ENCODE results near the gene SCTR.

Gene SCTR

DNA sequence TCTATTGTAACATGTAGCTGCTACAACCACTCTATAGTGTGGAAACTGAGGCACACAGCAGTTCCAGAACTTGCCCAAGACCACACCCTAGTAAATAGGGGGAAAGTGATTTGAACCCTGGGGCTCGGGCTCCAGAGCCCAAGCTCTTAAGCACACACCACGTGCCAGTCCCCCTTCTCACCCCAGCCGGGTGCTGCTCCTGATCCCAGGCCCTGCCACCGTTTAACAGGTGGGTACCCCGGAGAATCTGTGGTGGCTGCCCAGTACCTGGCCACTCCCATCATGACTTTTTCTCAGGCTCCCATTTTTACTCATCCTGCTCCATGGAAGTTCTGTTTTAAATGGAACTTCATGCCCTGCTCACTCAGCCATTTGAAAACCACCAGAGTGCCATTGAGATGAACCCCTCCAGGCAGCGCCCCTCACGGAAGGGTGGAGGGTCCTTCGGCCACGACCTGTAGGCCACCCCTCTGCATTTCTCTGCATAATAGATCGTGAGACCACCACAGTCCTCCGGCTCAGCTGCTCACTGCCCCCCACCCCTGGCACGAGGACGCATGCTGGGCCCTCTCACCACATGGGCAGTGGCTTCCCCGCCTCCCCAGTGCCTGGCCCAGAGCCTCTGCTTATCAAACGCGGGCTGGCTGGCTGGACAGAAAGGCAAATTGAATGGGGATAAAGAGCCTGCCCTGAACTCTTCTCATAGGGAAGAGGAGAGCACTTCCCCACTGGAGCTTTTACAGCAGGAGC lies 50.5 kb downstream of the SCTR start:
- no peak for DNase-seq

DNA sequence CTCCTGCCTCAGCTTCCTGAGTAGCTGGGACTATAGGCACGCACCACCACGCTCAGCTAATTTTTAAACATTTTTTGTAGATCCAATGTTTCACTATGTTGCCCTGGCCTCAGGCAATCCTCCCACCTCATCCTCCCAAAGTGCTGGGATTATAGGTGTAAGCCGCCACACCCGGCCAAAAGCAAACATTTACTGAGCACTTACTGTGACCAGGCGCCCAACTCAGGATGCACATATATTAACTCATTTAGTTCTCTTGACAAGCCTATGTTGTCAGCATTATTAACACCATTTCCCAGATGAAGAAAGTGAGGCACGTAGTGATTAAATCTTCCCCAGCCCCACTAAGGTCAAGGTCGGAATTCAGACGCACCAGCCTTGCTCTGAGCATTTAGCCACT lies 51.5 kb downstream of the SCTR start:
- no peak for DNase-seq

DNA sequence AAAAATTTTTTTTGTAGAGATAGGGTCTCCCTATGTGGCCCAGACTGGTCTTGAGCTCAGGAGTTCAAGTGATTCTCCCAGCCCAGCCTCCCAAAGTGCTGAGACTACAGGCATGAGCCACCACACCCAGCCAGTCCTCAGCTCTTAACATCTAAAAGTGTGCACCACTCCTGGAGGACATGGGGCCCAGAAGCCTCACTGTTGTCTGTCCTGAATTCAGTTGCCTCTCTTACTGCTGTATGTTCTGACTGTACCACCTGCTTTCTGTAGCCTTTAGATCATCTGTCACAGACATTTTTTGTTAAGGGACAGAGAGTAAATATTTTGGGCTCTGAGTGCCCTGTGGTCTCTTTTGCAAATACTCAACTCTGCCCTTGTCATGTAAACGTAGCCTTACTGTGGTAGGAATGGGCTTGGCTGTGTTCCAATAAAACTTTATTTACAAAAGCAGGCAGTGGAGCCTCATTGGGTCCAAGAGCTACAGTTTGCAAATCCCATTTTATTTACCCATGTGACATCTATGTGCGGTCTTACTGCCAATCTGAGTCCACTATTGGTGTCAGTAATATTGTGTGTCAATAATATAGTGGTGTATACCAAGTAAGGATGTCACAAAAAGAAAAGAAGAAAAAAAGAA lies 54.5 kb downstream of the SCTR start:
- DNase-seq: no peak

DNA sequence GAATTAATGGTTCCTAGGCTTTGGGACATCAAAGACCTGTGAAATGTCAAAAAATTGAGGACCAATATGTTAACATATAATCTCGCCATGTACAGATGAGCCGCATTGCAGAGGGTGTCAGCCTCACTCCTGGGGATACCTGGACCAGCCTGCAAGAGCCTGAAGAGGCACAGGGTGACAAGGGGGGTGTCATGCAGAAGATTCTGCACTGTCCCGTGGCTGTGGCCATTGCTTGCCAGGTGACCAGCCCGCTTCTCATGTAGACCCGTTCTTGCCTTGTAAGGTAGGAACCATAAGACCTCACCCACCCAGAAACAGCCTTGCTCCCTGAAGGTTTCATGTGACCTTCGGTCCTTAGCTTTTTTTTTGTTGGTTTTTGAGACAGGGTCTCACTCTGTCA lies 55.2 kb downstream of the SCTR start:
- no peak for DNase-seq

DNA sequence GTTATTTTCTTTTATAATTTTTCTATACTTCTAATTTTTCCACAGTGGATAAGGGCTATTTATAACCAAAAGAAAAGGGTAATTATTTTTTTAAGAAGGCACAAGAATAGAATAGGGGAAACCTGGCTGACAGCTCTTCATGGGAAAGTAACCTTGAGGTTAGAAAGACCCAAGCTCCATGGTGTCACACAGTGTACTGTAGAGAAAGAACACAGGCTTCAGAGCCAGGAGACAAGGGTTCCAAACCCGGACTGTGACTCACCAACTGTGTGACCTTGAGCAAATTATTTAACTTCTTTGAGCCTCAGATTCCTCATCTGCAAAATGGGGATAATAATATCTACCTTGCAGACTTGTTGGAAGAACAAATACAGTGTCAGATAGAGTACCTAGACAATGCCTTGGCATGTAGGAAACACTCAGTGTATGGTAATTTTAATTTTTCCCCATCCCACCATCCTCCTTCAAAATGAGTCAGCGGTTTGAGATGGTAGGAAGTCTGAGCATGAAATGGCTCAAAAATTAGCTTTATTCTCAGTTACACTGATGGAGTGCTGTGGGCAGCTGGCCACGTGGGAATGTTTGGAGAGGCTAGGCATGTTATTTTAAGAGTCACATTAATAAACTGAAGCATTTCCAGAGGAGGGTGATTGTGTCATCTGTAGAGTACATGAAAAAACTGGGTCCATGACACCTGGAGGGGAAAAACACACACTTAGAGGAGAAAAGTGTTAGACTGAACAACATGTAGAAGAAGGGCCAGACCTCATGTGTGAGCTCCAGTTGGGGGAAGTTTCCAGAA lies 55.9 kb downstream of the SCTR start:
- DNase-seq: no peak

DNA sequence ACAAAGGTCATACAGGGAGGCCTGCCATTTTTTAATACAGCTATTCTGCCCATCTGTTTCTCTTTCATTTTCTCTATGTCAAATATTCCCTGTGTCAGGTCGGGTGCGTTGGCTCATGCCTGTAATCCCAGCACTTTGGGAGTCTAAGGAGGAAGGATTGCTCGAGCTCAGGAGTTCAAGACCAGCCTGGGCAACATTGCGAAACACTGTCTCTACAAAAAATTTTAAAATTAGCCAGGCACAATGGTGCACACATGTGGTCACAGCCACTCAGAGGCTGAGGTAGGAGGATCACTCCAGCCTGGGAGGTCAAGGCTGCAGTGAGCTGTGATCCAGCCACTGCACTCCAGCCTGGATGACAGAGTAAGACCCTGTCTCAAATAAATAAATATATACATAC lies 57.9 kb downstream of the SCTR start:
- no peak for DNase-seq

DNA sequence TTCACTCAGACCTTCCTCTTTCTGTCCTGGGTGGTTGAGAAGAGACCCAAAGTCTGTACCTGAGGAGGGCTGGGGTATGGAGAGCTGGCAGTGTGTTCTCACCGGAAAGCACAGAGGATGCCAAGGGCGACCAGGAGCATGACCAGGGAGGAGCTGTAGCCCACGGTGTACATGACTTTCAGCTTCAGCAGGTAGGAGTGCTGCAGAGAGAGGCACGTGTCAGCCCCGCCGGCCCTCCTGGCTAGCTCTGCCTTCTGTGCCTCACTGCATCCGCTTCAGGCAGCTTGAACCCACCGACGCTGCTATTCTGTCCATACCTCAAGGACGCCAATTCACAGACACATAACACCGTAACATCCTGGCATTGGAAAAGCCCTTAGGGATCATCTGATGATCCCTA lies 58.6 kb downstream of the SCTR start:
- no peak for DNase-seq

DNA sequence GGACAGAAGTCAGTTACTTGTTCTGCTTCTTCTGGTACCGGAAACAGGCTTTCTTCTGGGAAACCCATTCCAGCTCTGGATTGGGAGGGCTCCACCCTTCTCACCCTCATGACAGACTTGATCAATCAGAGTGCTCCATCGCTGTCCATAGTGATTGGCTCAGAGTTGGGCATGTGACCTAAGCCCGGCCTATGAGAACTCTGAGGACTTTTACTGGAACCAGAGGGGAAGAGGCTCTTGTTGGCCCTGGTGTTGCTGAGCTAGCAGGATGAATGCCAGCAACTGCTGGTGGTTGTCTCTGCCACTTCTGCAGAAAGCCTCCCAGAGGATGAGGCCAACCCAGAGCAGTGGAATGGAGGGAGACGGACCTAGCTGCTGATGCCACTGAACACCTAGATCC lies 59.3 kb downstream of the SCTR start:
- DNase-seq: no peak

DNA sequence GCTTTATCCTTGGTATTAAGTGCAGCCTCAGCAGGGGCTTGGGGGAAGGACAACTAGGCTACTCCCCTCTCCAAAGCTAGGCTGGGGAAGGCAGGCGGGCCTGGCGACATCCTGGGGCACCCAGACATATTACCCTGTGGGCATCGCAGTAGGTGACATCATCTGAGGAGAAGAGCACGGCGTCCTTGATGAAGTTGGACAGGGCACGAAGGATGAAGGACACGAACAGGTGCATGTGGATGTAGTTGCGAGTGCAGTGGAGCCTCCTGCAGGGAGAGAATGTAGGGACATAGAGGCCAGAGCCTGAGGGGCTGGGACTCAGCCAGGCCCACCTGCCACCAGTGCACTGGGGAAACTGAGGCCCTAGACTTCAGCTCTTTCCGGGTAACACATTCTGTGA lies 60.3 kb downstream of the SCTR start:
- no peak for DNase-seq

DNA sequence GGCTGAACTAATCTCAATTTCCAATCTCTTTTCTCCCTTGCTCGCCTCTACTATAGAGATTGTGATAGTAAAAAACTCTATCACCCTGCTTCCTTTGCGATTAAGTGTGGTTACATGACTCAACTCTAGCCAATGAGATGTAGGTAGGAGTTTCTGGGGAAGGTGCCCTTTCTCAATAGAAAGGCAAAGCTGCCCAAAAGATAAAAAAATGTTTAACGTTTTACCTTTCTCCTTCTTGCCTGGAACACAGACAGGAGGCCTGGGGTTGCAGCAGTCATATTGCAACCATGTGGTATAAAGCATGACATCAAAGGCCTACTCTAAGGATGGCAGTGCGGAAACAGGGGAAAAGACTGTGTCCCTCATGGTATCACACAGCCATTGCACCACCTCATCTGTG lies 61.1 kb downstream of the SCTR start:
- no peak for DNase-seq

DNA sequence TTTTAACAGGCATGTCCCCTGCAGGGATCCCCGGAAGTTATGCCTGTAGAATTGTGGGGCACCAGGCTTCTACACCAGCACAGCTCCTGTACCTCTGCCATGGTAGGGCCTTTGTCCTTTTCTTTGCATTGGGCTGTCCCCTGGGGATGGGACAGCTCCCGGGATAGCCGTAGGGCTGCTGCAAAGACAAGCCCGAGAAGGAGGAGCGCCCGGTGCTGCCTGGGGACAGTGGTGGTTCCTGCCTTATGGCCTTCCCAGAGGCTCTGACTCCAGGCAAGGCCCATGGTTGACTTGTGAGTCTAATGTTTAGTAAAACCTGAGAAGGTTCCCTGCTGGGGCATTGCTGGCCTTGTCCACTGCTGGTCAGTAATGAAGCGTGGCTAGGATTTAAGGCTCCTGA lies 61.7 kb downstream of the SCTR start:
- no peak for DNase-seq

DNA sequence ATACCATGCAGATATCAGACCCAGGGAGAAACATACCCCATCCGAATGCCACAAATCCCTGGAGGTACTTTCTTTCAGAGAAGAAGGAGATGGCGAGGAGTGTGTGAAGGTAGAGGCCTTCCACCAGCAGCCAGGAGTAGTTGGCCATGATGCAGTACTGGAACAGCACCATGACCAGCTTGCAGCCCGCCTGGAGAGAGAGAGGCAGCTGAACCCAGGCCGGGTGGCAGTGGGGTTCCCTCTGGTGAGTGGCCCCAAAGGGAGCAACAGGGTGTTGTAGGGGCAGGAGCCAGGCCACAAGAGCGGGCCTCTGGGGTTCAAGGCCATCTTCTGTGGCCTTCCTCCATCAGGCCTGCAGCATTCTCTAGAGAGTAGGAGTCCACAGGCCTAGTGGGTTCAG lies 62.5 kb downstream of the SCTR start:
- no peak for DNase-seq

DNA sequence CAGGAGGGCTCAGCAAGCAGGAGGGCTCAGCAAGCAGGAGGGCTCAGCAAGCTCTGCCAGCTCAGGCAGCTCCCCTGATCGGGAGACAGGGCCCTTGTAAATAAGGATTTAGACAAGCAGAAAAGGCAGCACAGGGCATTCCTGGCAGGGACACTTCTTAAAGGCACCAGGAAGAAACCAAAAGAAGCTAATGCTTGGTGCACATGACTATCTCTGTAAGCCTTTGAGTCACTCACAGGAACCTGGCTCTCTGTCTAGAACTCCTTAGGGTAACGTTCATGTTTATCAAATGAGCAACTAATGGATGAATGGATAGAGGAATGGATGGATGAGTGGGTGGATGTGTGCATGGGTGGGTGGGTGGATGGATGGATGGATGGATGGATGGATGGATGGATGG lies 64.2 kb downstream of the SCTR start:
- no peak for DNase-seq

DNA sequence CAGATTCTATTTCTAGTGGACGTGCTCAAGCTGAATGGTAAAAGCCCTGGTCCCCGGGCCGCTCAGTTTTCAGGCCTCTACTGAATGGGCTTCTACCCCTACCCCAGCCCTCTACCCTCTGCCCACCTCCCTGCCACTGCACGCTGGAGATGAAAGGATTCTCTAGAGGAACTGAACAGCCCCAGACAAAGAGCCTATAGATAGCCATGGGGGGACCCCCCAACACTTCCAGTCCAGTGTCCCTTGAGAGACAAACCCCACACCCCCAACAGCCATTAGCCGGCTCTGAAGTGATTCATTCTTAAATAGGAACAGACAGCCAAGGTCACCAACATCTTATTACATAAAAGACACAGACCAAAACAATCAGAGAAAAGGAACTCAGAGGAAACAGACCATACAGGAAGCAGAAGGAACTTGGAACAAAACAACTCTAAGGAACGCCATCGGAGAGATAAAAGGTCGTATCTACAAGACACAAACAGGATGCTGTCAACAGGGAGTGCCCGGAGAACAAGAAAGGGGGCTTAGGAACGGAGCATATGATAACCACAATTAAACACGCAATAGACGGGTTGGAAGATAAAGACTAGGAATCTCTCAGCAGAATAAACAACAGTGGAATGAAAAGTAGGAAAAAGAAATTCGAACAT lies 69.1 kb downstream of the SCTR start:
- DNase-seq: no peak

DNA sequence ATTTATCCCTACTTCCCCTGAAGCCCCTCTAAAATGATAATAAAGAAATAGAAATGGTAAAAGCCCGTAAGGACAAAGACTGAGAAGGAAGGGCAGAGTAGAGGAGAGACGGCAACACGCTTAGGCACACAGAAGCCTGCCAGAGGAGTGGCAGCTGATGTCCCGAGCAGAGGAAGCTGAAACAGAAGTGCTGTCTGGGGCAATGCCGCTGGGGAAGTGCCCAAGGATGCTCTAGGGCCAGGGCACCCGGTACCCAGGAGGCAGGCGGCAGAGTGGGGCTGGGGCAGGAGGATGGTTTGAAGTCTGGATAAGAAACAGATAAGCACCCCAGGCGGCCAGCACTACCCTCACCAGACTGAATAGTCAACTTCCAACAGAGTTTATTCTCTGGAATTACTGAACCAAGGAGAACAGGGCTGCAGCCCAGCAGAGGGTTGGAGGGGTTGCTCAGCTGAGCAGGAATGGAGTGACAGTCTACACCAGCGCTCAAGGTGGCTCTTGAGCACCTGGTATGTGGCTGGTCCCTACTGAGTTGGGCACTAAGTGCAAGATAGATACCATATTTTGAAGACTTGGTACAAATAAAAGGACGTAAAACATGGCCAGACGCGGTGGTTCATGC lies 70.2 kb downstream of the SCTR start:
- no peak for DNase-seq

DNA sequence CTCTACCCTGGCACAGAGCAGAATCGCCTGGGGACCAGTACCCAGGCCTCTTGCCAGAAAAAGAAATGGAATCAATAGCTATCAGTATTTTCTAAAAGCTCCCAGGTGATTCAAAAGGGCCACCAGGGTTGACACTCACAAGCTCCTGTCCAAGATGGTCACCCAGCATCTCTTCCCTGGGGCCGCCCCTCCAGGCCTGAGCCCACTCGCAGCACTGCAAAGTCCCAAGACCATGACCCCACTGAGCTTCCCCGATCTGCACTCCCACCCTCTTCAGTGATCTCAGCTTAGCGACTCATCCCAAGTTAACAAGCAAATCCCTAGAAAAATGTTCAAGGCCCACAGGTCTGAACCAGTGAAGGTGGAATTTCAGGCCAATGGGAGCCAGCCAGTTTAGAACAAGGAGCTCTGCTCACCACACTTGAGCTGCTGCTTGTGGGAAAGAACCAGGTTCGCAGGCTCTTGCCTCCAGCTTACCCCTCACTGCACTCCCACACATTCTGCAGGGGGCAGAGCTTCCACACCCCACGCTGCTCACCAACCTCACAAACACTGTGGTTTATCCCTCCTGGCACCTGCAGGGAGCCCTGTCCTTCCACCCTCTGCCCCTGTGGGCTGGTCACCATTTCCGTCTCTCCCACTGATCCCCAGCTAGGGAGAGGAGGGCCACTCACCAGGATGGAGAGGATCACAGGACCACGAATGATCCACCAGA lies 72.8 kb downstream of the SCTR start:
- DNase-seq: no peak

DNA sequence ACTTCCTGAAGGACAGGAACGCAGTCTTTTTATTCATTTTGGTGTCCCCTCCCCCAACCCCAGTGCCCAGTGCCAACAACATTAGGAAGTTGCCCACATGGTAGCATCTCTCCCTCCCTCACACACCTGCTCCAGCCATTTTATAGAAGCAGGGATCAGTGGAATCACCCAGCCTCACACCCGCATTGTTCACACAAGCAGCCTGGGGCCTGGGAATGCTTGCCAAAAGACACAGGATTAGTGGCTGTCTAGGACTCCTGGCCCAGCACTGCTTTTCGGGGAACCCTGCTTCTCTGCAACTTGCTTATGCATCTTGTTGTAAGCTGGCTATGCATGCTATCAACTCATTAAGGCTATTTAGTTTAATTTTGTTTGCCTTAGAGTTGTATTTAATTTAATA lies 74.8 kb downstream of the SCTR start:
- DNase-seq: no peak

DNA sequence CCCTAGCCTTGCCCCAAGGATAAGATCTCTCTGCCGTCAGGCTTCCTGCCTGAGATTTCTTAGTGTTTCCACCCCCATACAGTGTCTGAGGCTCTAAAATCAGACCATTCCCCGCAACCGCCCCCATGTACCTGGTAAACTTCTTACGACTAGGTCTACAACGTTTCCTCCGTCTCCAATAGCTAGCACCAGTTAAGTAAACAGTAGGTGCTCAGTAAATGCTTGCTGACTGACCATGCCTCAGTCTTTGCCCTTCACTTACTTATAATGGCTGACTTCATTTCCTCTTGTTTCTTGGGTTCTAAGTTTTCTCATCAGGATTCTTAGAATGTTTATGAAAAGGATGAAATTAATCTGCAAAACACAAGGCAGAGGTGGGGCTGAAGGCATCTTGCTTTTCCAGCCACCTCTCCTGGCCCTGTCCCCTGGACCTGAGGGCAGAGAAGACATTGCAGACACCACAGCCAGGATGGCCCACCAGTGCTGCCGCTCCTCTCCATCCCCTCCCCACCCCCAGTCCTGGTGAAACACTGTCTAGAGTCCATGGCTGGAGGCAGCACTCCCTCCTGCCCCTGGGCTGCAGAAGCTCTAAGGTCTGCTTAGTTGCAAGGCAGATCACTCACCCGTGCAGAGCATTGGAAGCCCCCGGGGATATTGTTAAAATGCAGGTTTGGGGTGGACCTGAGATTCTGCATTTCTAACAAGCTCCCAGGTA lies 75.7 kb downstream of the SCTR start:
- DNase-seq: no peak

DNA sequence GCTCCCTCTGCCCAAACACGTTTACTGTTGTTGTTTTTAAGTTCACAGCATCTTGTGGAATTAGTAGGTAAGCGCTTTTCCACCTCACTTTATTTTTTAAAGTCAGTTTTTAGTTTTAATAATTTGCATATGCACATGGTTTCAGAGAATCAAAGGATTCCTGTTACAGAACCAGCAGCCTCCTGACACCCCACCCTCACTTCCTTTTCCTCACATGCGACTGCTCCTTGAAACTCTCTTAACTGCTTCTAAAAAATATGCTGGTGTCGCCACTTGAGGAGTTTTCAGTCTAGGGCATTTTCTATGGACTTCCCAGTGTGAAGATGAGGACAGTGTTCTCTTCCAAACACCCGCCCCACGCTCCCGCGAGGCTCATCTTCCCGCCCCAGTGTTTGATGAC lies 78.2 kb downstream of the SCTR start:
- DNase-seq: no peak

DNA sequence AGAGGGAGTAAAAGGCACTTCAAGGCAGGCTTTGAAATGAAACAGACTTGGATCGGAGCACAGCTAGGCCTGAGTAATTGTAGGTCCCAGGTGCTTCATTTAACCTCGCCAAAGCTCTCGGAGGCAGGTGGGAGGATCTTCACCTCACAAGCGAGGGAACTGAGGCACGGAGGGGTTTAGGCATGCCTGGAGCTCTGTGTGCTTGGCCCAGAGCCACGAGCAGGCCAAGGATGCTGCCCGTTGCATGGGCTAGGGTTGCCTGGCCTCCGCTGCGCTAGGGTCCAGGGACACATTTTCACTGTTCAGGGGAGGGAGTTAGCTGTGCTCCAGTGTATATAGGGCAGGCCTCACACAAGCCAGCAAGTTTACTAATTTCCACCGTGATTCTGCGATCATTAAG lies 81.4 kb downstream of the SCTR start:
- DNase-seq: no peak

DNA sequence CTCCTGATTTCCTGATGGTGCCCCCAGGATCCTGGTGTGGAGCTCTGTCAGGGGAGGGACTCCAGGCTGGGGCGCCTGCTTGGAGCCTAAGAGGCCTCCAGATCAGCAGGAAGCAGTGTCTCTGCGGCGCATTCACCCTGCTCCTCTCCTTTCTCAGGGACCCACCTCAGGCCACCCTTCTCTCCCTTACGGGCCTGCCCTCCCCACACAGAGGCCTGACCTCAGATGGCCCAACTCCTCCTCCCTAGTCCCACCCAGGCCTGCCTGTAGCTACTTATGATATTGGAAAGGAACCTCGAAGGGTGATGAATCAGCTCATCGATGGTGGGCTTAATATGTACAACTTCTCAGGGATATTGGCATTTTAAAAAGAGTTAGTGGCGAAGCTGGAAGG lies 82.1 kb downstream of the SCTR start:
- no peak for DNase-seq

Measured in hippocampal formation (tissue), 2 donors.